Erythroblast (primary cell): ENCODE measurements around the gene EYA3.

Experiments used
- GATA1 ChIP-seq: IDR thresholded peaks from 2 replicates; pipeline ENCODE4 v1.6.1; 2011; ENCODE audit warnings: low read depth, mild to moderate bottlenecking, control low read depth, low read length, moderate library complexity
- POLR2A ChIP-seq: IDR thresholded peaks from 2 replicates; pipeline ENCODE4 v1.6.1; 2011; ENCODE audit warnings: mild to moderate bottlenecking, low read length

- TF ChIP-seq POLR2A = no peak
- no peak for TF ChIP-seq GATA1
Observed at GRCh38 chr1:27974417-27974781, 114.0 kb downstream of the EYA3 start.
